K562 (cell line): ENCODE data around the gene CT45A1. TPM values are rescaled to one million over a fixed set of nuclear protein-coding genes. Genes with fewer than 3 reads are reported as not detected.

ENCODE experiments used
- ATAC-seq: fragments of 200-7000 bp; cut with Tn5 transposase; 3 replicates; pipeline ENCODE4 v1.9.1; 2020; ENCODE audit warnings: moderate library complexity
- BruUV-seq: library from RNA; stranded (reverse); fragments of 400-500 nt; replicated peaks from 2 replicates; lab custom pipeline; 2021; lab: Mats Ljungman, UMichigan
- CTCF ChIA-PET: fragments of 300-600 bp; formaldehyde crosslinking; extraction: SDS; loops from one replicate; lab custom pipeline; 2021; ENCODE audit warnings: low intra/inter-chr PET ratio; lab: Yijun Ruan, JAX
- POLR2A ChIA-PET: fragments of 300-600, 350-650 bp; sonication (Branson Sonifier 250); formaldehyde crosslinking; extraction: SDS; loops from one replicate; lab custom pipeline; 2021; ENCODE audit warnings: antibody characterized with exemption, inconsistent platforms; lab: Yijun Ruan, JAX
- DNase-seq, 4 experiments: peaks; one replicate each; pipeline versions ENCODE4 v3.0.0 to v3.0.0-alpha.2; 2011 to 2018; ENCODE audit warnings: low spot score in 3 of 4, mixed read lengths in 3 of 4; ENCODE audit errors: extremely low read depth in 1 of 4
- FAIRE-seq: peaks from 2 replicates; lab custom pipeline; 2011; peaks lifted over from hg19 to GRCh38; lab: Jason Lieb, UNC
- H2AFZ ChIP-seq: 2 replicates; pipeline ENCODE4 v1.6.0; 2011; ENCODE audit warnings: low read depth, low read length, control low read depth, inconsistent platforms
- H3K27ac ChIP-seq: fragments of 200-600 bp; 3 replicates; pipeline ENCODE4 v1.8.0; 2011; ENCODE audit warnings: low read depth, mild to moderate bottlenecking, control low read depth, inconsistent platforms, low read length, moderate library complexity, mixed read lengths; ENCODE audit errors: extremely low read depth
- H3K27me3 ChIP-seq, 2 experiments: fragments of 300-600 bp in 1 of 2; 2 replicates in 1 of 2; 3 replicates in 1 of 2; pipeline versions ENCODE4 v1.6.0 to v1.8.0; 2011; ENCODE audit warnings: inconsistent platforms in 2 of 2, low read length in 2 of 2, mild to moderate bottlenecking in 1 of 2, mixed read lengths in 1 of 2, moderate library complexity in 1 of 2; ENCODE audit not compliant: control insufficient read depth in 2 of 2, insufficient read depth in 2 of 2
- H3K36me3 ChIP-seq: fragments of 300-600 bp; 3 replicates; pipeline ENCODE4 v1.8.0; 2011; ENCODE audit warnings: mild to moderate bottlenecking, low read length, inconsistent platforms; ENCODE audit not compliant: control insufficient read depth, insufficient read depth
- H3K4me1 ChIP-seq, 2 experiments: fragments of 200-600 bp in 1 of 2; replicated peaks in 1 of 2; 2 replicates in 1 of 2; 3 replicates in 1 of 2; pipeline versions ENCODE4 v1.5.1 to v1.8.0; 2011; ENCODE audit warnings: inconsistent platforms in 2 of 2, low read length in 2 of 2, mild to moderate bottlenecking in 1 of 2, mixed read lengths in 1 of 2, moderate library complexity in 1 of 2; ENCODE audit not compliant: control insufficient read depth in 2 of 2, insufficient read depth in 2 of 2
- H3K4me2 ChIP-seq: 2 replicates; pipeline ENCODE4 v1.6.1; 2011; ENCODE audit warnings: low read length, control low read depth, inconsistent platforms, mixed read lengths; ENCODE audit not compliant: insufficient read depth
- H3K4me3 ChIP-seq: fragments of 200-600 bp; sonication (generic), shearing (Covaris generic); 2 replicates; pipeline ENCODE4 v1.5.1; 2016; ENCODE audit warnings: control low read depth, inconsistent platforms
- H3K79me2 ChIP-seq: fragments of 200-600 bp; 3 replicates; pipeline ENCODE4 v1.8.0; 2011; ENCODE audit warnings: low read length, inconsistent platforms; ENCODE audit not compliant: control insufficient read depth, insufficient read depth
- H3K9ac ChIP-seq, 2 experiments: 2 replicates each; pipeline versions ENCODE4 v1.6.0 to v1.6.1; 2011; ENCODE audit warnings: low read depth in 2 of 2, low read length in 2 of 2, control low read depth in 1 of 2, inconsistent platforms in 1 of 2, mild to moderate bottlenecking in 1 of 2, mixed read lengths in 1 of 2; ENCODE audit not compliant: insufficient read depth in 1 of 2
- H3K9me1 ChIP-seq: one replicate; pipeline ENCODE4 v1.6.0; 2011; ENCODE audit warnings: inconsistent platforms, mild to moderate bottlenecking, low read length, moderate library complexity; ENCODE audit not compliant: control insufficient read depth, insufficient read depth
- H3K9me3 ChIP-seq: replicated peaks from 2 replicates; pipeline ENCODE4 v1.5.1; 2011; ENCODE audit warnings: low read depth, low read length, inconsistent platforms; ENCODE audit not compliant: control insufficient read depth, insufficient read depth
- H4K20me1 ChIP-seq: replicated peaks from 2 replicates; pipeline ENCODE4 v1.6.1; 2011; ENCODE audit warnings: low read length, inconsistent platforms, mixed read lengths; ENCODE audit not compliant: control insufficient read depth, insufficient read depth
- ARID3A ChIP-seq: IDR thresholded peaks from 2 replicates; pipeline ENCODE4 v1.6.1; 2012; ENCODE audit warnings: low read depth, low read length, improper control_type of control experiment, borderline replicate concordance
- CHD2 ChIP-seq: IDR thresholded peaks from 2 replicates; pipeline ENCODE4 v1.6.1; 2011; ENCODE audit warnings: low read depth, low read length
- CHD4 ChIP-seq: fragments of 200-600 bp; sonication (generic); IDR thresholded peaks from 3 replicates; pipeline ENCODE4 v1.6.1; 2012; ENCODE audit warnings: low read depth, mild to moderate bottlenecking, mixed read lengths, low read length, inconsistent platforms; ENCODE audit not compliant: insufficient read depth, insufficient replicate concordance, poor library complexity, severe bottlenecking
- CTCF ChIP-seq, 3 experiments: IDR thresholded peaks in 2 of 3; conservative IDR thresholded peaks in 1 of 3; 2 replicates each; pipeline ENCODE4 v1.5.1; 2011 to 2012; ENCODE audit warnings: low read length in 3 of 3, mild to moderate bottlenecking in 3 of 3, control low read depth in 2 of 3, improper control_type of control experiment in 1 of 3, inconsistent platforms in 1 of 3, low read depth in 1 of 3, mixed read lengths in 1 of 3, moderate library complexity in 1 of 3; ENCODE audit not compliant: insufficient read depth in 2 of 3
- CTCFL ChIP-seq: IDR thresholded peaks from 2 replicates; pipeline ENCODE4 v1.6.1; 2011; ENCODE audit warnings: borderline replicate concordance, low read depth, mild to moderate bottlenecking, moderate library complexity, low read length; ENCODE audit not compliant: insufficient read depth, poor library complexity, severe bottlenecking
- HDGF ChIP-seq: fragments of 450-650 bp; IDR thresholded peaks from 2 replicates; pipeline ENCODE4 v1.6.1; 2016
- RAD21 ChIP-seq, 2 experiments: fragments of 250-450 bp in 1 of 2; fragments of 450-650 bp in 1 of 2; sonication (Bioruptor Pico) in 1 of 2; formaldehyde crosslinking in 1 of 2; IDR thresholded peaks in 1 of 2; conservative IDR thresholded peaks in 1 of 2; 2 replicates each; pipeline versions ENCODE4 v1.4.0 to v1.8.0; 2020 to 2022; ENCODE audit warnings: mild to moderate bottlenecking in 2 of 2, moderate library complexity in 1 of 2
- RBM25 ChIP-seq: fragments of 200-400 bp; formaldehyde crosslinking; IDR thresholded peaks from 2 replicates; pipeline ENCODE4 v1.6.1; 2018; ENCODE audit warnings: low read length, low read depth, moderate library complexity; ENCODE audit not compliant: severe bottlenecking
- SMARCA5 ChIP-seq: fragments of 450-650 bp; IDR thresholded peaks from 2 replicates; pipeline ENCODE4 v1.6.1; 2016
- THAP12 ChIP-seq: fragments of 250-450 bp; sonication (Bioruptor Pico); IDR thresholded peaks from 2 replicates; pipeline ENCODE4 v1.9.0; 2021; ENCODE audit warnings: mild to moderate bottlenecking, inconsistent platforms
- in situ Hi-C: fragments of 300-500 bp; cut with MboI; formaldehyde crosslinking; loops from 4 replicates; pipeline ENCODE4 v1.15.0; 2018; ENCODE audit warnings: inconsistent platforms, mixed read lengths
- intact Hi-C: fragments of 100-400 bp; cut with micrococcal nuclease; formaldehyde crosslinking; loops from 2 replicates; pipeline ENCODE4 v1.14.2; 2022
- polyA plus RNA-seq, 8 experiments: library from polyadenylated mRNA; depleted of rRNA in 4 of 8; stranded (reverse) in 5 of 8; unstranded in 3 of 8; fragments of >200 nt; fragmentation: Nextera tagmentation in 2 of 8; fragmentation: Illumina TruSeq in 1 of 8; extraction: Ambion mirVana in 2 of 8; extraction: Trizol in 1 of 8; gene quantifications; 2 replicates each; pipeline versions ENCODE4 v1.2.1 to v1.2.3, GENCODE V29; 2011 to 2014; ENCODE audit warnings: inconsistent platforms in 1 of 8, missing spikeins in 1 of 8
- total RNA-seq, 7 experiments: library from RNA; depleted of rRNA in 6 of 7; stranded (reverse); fragments of >200 nt in 6 of 7; fragmentation: Illumina TruSeq in 2 of 7; extraction: Trizol in 2 of 7; gene quantifications; 2 replicates each; pipeline versions ENCODE4 v1.2.1 to v1.2.3, GENCODE V29; 2011 to 2021; ENCODE audit warnings: low replicate concordance in 1 of 7

CT45A1 gene
- total and polyA plus RNA-seq, 9 of the 15 experiments (the other 6 are each of a cell fraction or from before 2014, with no cell fraction given) = 0.66 to 5.7 (median 2.5) TPM

- intact Hi-C loops (loop anchor here (10.0 kb wide), 1 partner anchor 63 kb away; no protein-coding TSS in a partner anchor), in situ Hi-C loops (no loop called here)
- no peak for FAIRE-seq
- no peak overlapping the region for H3K4me3 ChIP-seq
- no peak overlapping the region for H3K27ac ChIP-seq
- H4K20me1 ChIP-seq = no peaks in the 10 kb centered on the region
- no peak overlapping the region for H2AFZ ChIP-seq
- BruUV-seq = no TSS peak
- no peak overlapping the region for H3K9ac ChIP-seq
- H3K4me1 ChIP-seq = no peaks in the 10 kb centered on the region
- DNase-seq = peak in 1 of 4 experiments; percentile 3
- H3K4me2 ChIP-seq = no peak overlapping the region
- TF ChIP-seq CHD2 (no peak), CTCF (IDR thresholded peaks at IDR 0.05 in 2 of 3, conservative IDR thresholded peaks at IDR 0.05 in 1 of 3; ENCODE audit: insufficient read depth in 2 of 3, low read depth in 1 of 3, low read length in 3 of 3) (peak in 2 of 3 experiments; percentile 10 to 28; a peak in 3 of 6 replicates), RAD21 (CRISPR knock-in tag; conservative IDR thresholded peaks at IDR 0.05 in 1 of 2, IDR thresholded peaks at IDR 0.05 in 1 of 2) (peak in 1 of 2 experiments; percentile 52; a peak in 2 of 4 replicates), THAP12 (no peak), SMARCA5 (no peak), ARID3A (no peak), CHD4 (no peak), RBM25 (no peak), HDGF (no peak), CTCFL (no peak)
- ChIA-PET CTCF (no interaction called here), POLR2A (no interaction called here)
- no peaks in the 10 kb centered on the region for H3K9me1 ChIP-seq
- peaks cover 0 to 5% of the 10 kb centered on the region in 2 experiments; a peak in 2 of 5 replicates for H3K27me3 ChIP-seq
- H3K79me2 ChIP-seq = no peaks in the 10 kb centered on the region
- no peak for ATAC-seq
- no peaks in the 10 kb centered on the region for H3K9me3 ChIP-seq
- no peaks in the 10 kb centered on the region for H3K36me3 ChIP-seq
Observed at GRCh38 chrX:135697601-135698000, 15.8 kb upstream of the CT45A1 start.
